Activated CD8-positive, alpha-beta memory T cell treated with anti-CD3 and anti-CD28 coated beads for 36 hours (primary cell): ENCODE measurements around the gene GPRC5A. TPM values are rescaled to one million over a fixed set of nuclear protein-coding genes. Genes with fewer than 3 reads are reported as not detected.

Source experiments
- CTCF ChIA-PET: fragments of 350-600 bp; sonication (Branson Sonifier 250); formaldehyde crosslinking; loops from one replicate; lab custom pipeline; 2021; ENCODE audit warnings: antibody characterized with exemption; lab: Charles Lee
- POLR2A ChIA-PET: fragments of 350-600 bp; sonication (Branson Sonifier 250); formaldehyde crosslinking; loops from one replicate; lab custom pipeline; 2021; ENCODE audit warnings: antibody characterized with exemption; lab: Charles Lee
- total RNA-seq, 2 experiments: library from RNA; stranded (reverse); gene quantifications; one replicate each; pipeline ENCODE4 v1.2.3, GENCODE V29; 2021

Gene GPRC5A
- total RNA-seq, 2 experiments from 2014 or later = not detected

- ChIA-PET POLR2A (no interaction called here), CTCF (interaction anchor here (0.7 to 1.2 kb wide), 3 partner anchors 9 to 113 kb away, joined by 3 to 4 read pairs (median 3); no protein-coding TSS in a partner anchor)
Observed at GRCh38 chr12:12902036-12902435, 10.7 kb downstream of the GPRC5A start.

DNA sequence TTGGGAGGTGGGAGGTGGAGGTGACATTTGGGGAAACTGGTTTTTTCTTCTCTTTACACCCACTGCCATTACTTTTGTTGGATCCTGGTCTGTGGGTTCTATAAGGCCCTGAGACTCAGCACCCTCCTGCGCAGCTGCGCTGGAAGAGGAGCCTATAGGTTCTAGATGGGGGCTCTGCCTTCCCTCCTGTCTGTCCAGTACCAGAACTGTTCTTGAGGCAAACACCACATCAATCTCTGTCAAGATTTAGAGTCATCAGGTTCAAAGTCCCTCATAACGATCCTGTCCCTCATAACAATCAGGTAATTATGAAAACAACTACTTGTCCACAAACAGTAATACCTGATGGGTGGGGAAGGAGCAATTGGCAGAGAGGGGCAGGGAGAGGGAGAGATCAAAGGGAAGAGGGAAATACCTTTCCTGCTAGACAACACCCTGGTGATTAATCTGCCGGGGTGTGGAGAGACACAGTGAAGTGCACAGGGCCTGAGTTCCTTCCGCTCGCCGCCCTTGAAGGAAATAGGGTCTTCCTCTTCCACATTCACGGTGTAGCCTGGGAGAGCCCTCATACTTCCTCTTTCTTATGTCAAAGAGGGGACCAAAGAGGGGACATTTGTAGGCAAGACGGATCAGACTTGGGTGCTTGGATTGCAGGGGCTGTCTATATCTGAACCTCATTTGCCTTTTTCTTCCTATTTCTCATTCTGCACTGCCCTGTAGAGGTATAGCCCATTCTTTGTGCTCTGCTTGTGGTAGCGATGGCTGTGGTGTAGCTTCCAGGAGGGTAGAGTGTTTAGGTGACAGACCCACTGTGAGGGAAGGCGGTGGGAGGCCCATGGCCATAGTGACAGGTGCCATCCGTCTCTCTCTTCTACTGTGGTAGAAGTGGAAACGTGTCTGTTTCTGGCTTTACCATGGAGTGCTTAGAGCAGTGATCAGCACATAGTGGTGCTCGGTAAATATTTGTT, 12.6 kb downstream of the GPRC5A start:
- POLR2A ChIA-PET = no interaction called here
- CTCF ChIA-PET = no interaction called here

- ChIA-PET CTCF (interaction anchor here (2.0 kb wide), 1 partner anchor 305 kb away, joined by 5 read pairs; no protein-coding TSS in a partner anchor), POLR2A (no interaction called here)
Observed at GRCh38 chr12:12907552-12907951, 16.2 kb downstream of the GPRC5A start.

- POLR2A ChIA-PET = no interaction called here
- CTCF ChIA-PET = interaction anchor here (0.7 to 2.0 kb wide), 2 partner anchors 85 to 304 kb away, joined by 3 to 5 read pairs; no protein-coding TSS in a partner anchor
Observed at GRCh38 chr12:12908252-12908651, 16.9 kb downstream of the GPRC5A start.

DNA sequence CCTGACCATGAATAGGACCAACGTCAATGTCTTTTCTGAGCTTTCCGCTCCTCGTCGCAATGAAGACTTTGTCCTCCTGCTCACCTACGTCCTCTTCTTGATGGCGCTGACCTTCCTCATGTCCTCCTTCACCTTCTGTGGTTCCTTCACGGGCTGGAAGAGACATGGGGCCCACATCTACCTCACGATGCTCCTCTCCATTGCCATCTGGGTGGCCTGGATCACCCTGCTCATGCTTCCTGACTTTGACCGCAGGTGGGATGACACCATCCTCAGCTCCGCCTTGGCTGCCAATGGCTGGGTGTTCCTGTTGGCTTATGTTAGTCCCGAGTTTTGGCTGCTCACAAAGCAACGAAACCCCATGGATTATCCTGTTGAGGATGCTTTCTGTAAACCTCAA, 17.3 kb downstream of the GPRC5A start:
- POLR2A ChIA-PET = no interaction called here
- CTCF ChIA-PET = interaction anchor here (0.7 to 2.0 kb wide), 2 partner anchors 85 to 304 kb away, joined by 3 to 5 read pairs; no protein-coding TSS in a partner anchor

- ChIA-PET CTCF (interaction anchor here (0.7 to 2.0 kb wide), 2 partner anchors 303 to 1360 kb away, joined by 3 to 5 read pairs; no protein-coding TSS in a partner anchor), POLR2A (no interaction called here)
Observed at GRCh38 chr12:12909228-12909994, 18.0 kb downstream of the GPRC5A start.

DNA sequence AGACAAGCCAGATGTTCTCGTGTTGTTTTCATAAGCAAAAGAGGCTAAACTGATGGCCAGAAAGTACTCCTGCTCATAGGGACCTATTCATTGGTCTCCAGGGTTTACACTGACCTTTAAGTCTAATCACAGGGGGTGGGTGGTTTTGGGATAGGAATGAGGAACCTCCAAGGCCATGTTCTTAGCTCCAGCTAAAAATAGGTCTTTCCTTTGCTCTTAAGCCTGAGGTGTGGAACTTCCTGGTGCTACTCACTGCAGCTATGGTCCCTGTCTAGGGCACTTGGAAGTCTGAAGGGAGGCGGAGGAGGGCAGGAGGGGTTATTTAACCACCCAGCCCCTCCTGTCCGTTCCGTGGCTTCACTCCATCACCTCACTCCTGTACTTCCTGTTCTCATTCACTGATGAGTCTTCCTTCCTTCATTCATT, 18.6 kb downstream of the GPRC5A start:
- ChIA-PET CTCF (interaction anchor here (0.7 kb wide), 1 partner anchor 1359 kb away, joined by 3 read pairs; no protein-coding TSS in a partner anchor), POLR2A (no interaction called here)

GRCh38 chr12:12912711-12913110, 21.3 kb downstream of the GPRC5A start:
- CTCF ChIA-PET = interaction anchor here (0.8 to 1.0 kb wide), 2 partner anchors 299 to 300 kb away, joined by 3 to 4 read pairs; no protein-coding TSS in a partner anchor
- POLR2A ChIA-PET = interaction anchor here (0.7 kb wide), 1 partner anchor 88 kb away, joined by 4 read pairs; no protein-coding TSS in a partner anchor

DNA sequence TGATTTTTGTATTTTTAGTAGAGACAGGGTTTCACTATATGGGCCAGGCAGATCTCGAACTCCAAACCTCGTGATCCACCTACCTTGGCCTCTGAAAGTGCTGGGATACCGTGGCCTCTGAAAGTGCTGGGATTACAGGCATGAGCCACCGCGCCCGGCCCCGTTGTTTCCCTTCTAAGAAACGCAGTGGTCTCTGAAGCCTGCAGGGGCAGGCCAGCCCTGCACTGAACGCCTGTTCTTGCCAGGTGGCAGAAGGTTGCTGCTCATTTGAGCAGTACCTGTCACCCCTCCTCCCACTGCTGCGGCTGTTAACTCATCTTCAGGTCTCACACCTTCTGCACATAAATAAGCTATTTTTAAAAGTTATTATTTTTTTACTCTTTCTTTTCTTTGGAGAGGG, 24.3 kb downstream of the GPRC5A start:
- ChIA-PET CTCF (interaction anchor here (1.0 to 3.7 kb wide), 4 partner anchors 24 to 296 kb away, joined by 4 to 16 read pairs (median 4); partner anchors contain the start of gene GPRC5A), POLR2A (no interaction called here)

GRCh38 chr12:12916135-12916944, 25.0 kb downstream of the GPRC5A start:
- POLR2A ChIA-PET = no interaction called here
- CTCF ChIA-PET = interaction anchor here (0.8 to 3.7 kb wide), 9 partner anchors 25 to 339 kb away, joined by 3 to 16 read pairs (median 4); partner anchors contain the start of gene GPRC5A

GRCh38 chr12:12917517-12917916, 26.2 kb downstream of the GPRC5A start:
- ChIA-PET POLR2A (no interaction called here), CTCF (interaction anchor here (1.6 kb wide), 1 partner anchor 87 kb away, joined by 3 read pairs; no protein-coding TSS in a partner anchor)

GRCh38 chr12:12918781-12919389, 27.5 kb downstream of the GPRC5A start:
- POLR2A ChIA-PET = no interaction called here
- CTCF ChIA-PET = no interaction called here

- ChIA-PET CTCF (no interaction called here), POLR2A (interaction anchor here (0.6 kb wide), 1 partner anchor 151 kb away, joined by 5 read pairs; no protein-coding TSS in a partner anchor)
Observed at GRCh38 chr12:12919666-12920435, 28.5 kb downstream of the GPRC5A start.

DNA sequence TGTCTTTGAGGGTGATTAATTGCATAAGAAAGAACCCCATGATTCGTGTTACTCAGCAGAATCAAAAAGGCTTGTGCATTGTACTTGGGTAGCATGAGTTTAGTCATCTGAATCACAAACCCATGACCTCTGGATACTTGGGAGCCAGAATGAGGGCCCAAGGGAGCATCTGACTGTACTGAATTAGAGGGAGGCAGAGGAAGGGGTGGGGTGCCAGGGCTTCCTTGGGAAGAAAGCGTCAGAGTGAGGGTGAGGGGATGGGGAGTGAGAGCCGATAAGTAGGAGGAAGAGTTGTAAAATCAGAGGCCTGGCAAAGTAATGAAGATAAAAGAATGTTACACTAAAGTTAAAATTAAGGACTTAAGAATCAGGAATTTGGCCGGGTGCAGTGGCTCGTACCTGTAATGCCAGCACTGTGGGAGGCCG, 30.8 kb downstream of the GPRC5A start:
- POLR2A ChIA-PET = no interaction called here
- CTCF ChIA-PET = no interaction called here

- ChIA-PET POLR2A (no interaction called here), CTCF (no interaction called here)
Observed at GRCh38 chr12:12922978-12923377, 31.6 kb downstream of the GPRC5A start.

DNA sequence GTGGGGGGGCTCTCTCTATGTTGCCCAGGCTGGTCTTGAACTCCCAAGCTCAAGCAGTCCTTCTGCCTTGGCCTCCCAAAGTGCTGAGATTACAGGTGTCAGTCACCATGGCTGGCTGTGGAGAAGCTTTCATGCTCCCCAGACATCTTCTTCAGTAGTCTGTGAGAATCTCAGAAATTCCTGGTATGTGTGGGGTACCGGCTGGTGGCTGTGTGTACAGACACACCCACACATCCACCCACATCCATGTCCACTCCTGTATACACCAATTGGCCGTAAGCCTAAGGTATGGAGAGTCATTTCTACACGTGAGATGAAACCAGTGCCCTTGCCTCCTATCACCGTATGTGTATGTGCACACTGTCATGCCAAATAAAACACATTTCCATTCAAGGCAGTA, 32.8 kb downstream of the GPRC5A start:
- POLR2A ChIA-PET = no interaction called here
- CTCF ChIA-PET = no interaction called here

GRCh38 chr12:12925388-12925787, 34.0 kb downstream of the GPRC5A start:
- POLR2A ChIA-PET = no interaction called here
- CTCF ChIA-PET = no interaction called here
